ENCODE measurements around the gene ISYNA1.

DNA sequence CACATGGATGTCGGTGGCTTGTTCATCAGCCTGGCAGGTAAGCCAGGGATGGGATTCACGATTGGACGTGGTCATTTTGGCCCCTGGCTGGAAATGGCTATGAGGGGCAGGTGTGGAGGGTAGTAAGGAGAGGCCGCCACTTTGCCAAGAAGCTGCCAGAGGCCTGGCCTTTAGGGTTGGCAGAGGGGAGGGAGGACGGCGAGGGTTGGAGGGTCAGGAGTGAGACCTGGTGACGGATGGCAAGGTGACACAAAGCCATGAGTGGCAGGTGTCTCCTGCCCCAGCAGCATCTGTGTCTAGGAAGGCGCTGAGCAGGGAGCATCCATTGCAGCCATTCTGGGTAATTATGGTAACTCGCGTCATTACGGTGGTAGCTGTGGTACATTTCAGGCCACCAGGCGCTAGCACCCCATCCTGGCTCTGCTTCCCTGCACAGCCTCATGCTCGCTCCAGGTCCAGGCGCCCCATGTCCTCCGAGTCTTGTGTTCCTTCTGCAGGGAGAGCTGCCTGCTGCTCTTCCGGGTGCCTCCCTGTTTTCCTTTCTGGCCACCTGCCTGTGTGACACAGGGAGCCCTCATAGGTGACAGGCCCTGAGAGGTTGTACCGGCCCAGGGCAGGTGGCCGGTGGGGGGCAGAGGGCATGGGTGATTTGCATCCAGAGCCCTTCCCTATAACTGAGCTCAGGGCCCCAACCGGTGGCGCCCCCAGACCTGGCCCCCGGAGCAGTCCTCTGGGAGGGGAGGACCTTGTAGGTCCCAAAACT is 14.5 kb downstream of the ISYNA1 start:
- TF ChIP-seq POLR2AphosphoS5 (IDR thresholded peaks at IDR 0.05), result no peak
- TF ChIP-seq, protein P1, sequence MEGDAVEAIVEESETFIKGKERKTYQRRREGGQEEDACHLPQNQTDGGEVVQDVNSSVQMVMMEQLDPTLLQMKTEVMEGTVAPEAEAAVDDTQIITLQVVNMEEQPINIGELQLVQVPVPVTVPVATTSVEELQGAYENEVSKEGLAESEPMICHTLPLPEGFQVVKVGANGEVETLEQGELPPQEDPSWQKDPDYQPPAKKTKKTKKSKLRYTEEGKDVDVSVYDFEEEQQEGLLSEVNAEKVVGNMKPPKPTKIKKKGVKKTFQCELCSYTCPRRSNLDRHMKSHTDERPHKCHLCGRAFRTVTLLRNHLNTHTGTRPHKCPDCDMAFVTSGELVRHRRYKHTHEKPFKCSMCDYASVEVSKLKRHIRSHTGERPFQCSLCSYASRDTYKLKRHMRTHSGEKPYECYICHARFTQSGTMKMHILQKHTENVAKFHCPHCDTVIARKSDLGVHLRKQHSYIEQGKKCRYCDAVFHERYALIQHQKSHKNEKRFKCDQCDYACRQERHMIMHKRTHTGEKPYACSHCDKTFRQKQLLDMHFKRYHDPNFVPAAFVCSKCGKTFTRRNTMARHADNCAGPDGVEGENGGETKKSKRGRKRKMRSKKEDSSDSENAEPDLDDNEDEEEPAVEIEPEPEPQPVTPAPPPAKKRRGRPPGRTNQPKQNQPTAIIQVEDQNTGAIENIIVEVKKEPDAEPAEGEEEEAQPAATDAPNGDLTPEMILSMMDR (IDR thresholded peaks at IDR 0.05), result no peak
- TF ChIP-seq POLR2A (IDR thresholded peaks at IDR 0.05), result no peak
